ENCODE measurements around the gene VCAN.

The VCAN gene

GRCh38 chr5:83524991-83525390 lies 53.4 kb downstream of the VCAN start:
- H3K4me3 ChIP-seq (replicated peaks; ENCODE audit: low read depth, low read length) = no peak overlapping the region
- no peak for DNase-seq (ENCODE audit: extremely low read depth, low read depth)
- TF ChIP-seq CTCF (IDR thresholded peaks at IDR 0.05; ENCODE audit: low read depth, low read length, missing control alignments) = no peak

- no peak for DNase-seq (ENCODE audit: extremely low read depth, low read depth)
- no peak for TF ChIP-seq CTCF (IDR thresholded peaks at IDR 0.05; ENCODE audit: low read depth, low read length, missing control alignments)
- H3K4me3 ChIP-seq (replicated peaks; ENCODE audit: low read depth, low read length) = no peak overlapping the region
Observed at GRCh38 chr5:83526289-83526688, 54.7 kb downstream of the VCAN start.

- no peak overlapping the region for H3K4me3 ChIP-seq (replicated peaks; ENCODE audit: low read depth, low read length)
- DNase-seq (ENCODE audit: extremely low read depth, low read depth) = no peak
- TF ChIP-seq CTCF (IDR thresholded peaks at IDR 0.05; ENCODE audit: low read depth, low read length, missing control alignments) = no peak
Observed at GRCh38 chr5:83527221-83527620, 55.7 kb downstream of the VCAN start.

- H3K4me3 ChIP-seq (replicated peaks; ENCODE audit: low read depth, low read length) = no peak overlapping the region
- TF ChIP-seq CTCF (IDR thresholded peaks at IDR 0.05; ENCODE audit: low read depth, low read length, missing control alignments) = no peak
- no peak for DNase-seq (ENCODE audit: extremely low read depth, low read depth)
Observed at GRCh38 chr5:83527722-83528438, 56.3 kb downstream of the VCAN start.

- no peak overlapping the region for H3K4me3 ChIP-seq (replicated peaks; ENCODE audit: low read depth, low read length)
- TF ChIP-seq CTCF (IDR thresholded peaks at IDR 0.05; ENCODE audit: low read depth, low read length, missing control alignments) = no peak
- DNase-seq (ENCODE audit: extremely low read depth, low read depth) = no peak
Observed at GRCh38 chr5:83528439-83528769, 56.9 kb downstream of the VCAN start.

GRCh38 chr5:83530193-83530592 lies 58.6 kb downstream of the VCAN start:
- no peak for TF ChIP-seq CTCF (IDR thresholded peaks at IDR 0.05; ENCODE audit: low read depth, low read length, missing control alignments)
- DNase-seq (ENCODE audit: extremely low read depth, low read depth) = no peak
- H3K4me3 ChIP-seq (replicated peaks; ENCODE audit: low read depth, low read length) = no peak overlapping the region

GRCh38 chr5:83531661-83532060 lies 60.1 kb downstream of the VCAN start:
- TF ChIP-seq CTCF (IDR thresholded peaks at IDR 0.05; ENCODE audit: low read depth, low read length, missing control alignments) = no peak
- DNase-seq (ENCODE audit: extremely low read depth, low read depth) = no peak
- no peak overlapping the region for H3K4me3 ChIP-seq (replicated peaks; ENCODE audit: low read depth, low read length)
